GM19455 (cell line): ENCODE results near the gene PMPCA.
"Not testable (repeated sequence)": the region's sequence is repeated elsewhere in the genome, so short reads cannot be mapped to it uniquely, and the experiment has no call there.

Experiments
- ATAC-seq: cut with Tn5 transposase; IDR thresholded peaks from one replicate; pipeline ENCODE4 v1.9.1; 2021; ENCODE audit not compliant: unreplicated experiment

The PMPCA gene

GRCh38 chr9:136392538-136393449, 17.7 kb upstream of the PMPCA start:
- ATAC-seq: no peak

DNA sequence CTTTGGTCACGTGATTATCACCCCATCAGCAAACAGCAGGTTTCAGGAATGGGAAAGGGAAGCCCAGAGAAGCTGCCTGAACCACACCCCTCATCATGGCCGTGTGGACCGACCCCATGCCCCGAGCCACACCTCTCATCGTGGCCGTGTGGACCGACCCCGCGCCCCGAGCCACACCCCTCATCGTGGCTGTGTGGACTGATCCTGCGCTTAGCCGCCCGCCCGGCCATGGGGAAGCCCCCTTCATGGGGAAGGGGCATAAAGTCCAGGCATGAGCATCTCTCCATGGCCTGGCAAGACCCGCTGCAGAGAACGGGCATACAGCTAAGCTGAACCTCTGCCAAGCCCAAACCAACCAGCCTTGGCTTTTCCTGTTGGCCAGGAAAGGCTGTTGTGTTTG, 16.9 kb upstream of the PMPCA start:
- no peak for ATAC-seq

DNA sequence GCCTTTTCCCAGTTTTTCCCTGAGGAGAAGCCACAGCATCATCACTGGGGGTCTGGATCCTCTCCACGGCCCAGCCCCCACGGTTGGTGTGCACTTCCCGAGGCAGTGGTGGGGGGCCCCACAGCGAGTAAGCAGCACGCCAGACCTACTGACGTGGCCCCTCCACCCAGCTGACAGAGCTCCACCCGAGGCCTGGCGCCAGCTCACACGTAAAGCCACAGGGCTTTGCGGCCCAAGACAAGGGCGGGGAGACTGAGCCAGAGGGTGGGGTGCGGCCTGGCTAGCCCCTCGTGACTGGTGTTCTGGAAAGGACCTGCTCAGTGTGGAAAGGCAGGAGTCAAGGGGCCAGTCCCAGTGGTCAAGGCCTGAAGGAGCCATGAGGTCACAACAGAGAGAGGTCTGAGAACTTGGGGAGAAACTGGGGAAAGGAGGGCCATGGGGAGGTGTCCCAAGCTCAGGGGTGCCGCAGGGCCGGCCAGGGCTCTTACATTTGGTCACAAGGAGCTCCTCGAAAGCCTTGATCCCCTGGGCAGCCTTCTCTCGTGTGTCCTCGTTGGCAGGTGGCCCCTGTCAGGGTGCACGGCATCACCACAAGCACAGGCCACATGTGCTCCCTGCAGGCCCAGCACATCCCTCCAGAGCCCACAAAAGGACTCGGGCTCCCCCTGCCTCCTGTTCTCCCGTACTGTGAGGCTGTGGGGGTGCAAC, 16.0 kb upstream of the PMPCA start:
- ATAC-seq: no peak

DNA sequence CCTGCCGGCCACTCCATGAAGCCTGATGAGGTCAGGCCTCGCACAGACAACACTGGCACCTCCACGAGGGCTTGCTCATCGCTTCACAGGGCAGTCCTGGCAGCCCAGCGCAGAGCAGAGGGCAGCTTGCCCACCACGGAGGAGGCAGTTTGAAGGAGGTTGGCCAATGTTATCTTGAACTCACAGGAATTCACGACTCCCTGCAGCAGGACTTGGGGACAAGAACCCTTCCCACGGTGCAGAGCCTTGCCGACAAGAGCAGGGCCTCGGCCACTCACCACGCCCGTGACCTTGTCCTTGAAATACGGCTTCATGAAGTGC, 15.5 kb upstream of the PMPCA start:
- ATAC-seq: no peak

DNA sequence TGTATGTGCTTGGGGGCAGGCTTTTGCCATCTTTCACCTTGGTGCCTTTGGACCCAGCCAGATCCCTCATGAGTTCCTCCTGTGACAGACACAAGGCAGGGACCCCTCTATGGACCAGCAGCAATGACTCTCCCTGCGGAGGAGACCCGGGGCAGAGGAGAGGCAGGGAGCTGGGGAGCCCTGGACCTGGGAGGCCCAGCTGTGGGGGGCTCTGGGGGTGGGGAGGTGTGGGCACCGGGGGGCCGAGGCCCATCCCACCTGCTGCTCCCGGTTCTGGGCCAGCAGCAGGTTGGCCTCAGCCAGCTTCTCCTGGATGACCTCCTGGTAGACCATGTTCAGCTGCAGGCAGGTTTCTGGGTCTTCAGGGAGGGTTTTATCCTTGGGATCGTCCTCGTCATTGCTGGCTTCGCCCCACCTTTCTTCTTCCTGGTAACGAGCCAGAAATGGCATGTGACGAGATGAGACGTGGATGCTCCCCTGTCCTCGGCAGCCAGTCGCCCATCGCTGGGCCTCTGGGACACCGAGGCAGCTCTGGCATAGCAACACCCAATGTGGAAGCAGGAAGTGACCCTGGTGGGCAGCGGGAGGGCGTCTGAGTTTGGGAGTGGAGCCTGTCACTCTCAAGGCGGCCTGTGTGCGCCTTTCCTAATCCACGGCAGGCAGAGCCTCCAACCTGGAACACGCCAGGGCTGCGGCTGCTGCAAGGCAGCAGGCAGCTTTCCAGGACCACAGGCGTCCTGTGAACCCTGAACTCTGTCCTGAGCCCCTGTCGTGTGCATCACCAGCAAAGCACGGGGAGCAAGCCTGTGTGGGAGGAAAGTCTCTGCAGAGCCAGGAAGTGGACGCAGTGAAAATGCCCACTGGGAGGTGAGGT, 14.9 kb upstream of the PMPCA start:
- ATAC-seq: no peak

- no peak for ATAC-seq
Measured at GRCh38 chr9:136396219-136396515, 14.3 kb upstream of the PMPCA start.

DNA sequence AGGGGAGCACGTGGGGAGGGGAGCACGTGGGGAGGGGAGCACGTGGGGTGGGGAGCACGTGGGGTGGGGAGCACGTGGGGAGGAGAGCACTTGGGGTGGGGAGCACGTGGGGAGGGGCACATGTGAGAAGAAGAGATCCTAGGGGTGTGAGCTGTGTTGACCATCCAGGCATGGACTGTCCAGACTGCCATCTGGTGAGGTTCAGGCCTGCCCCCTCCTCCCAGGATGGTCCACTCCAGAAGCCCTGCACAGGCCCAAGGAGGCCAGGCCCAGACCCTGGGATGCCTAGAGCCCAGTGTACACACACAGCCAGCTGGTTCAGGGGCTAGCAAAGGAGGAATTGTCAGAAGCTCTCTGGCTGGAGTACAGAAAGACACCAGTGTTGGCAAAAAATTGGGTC, 12.8 kb upstream of the PMPCA start:
- ATAC-seq: no peak

DNA sequence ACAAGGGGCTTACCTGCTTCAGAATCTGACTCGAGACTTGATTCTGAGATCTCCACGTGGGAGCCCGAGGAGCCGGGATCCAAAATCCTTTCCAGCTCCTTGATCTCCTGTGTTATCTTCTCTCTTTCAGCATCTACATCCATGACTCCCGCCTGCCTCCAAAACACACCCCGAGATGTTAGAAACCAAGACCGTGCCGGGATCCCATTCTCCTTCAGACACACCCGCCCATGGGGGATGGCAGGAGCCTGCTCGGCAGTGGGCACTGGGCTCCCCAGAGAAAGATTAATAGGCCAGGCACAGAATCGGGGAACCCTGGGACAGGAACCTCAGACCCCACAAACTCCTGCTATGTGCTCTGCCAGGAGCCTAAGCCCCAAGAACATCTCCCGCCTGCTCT, 12.2 kb upstream of the PMPCA start:
- ATAC-seq: no peak

- ATAC-seq: no peak
Measured at GRCh38 chr9:136399176-136400037, 11.1 kb upstream of the PMPCA start.

GRCh38 chr9:136400038-136400834, 10.2 kb upstream of the PMPCA start, which contains the start of gene SNAPC4:
TSS of gene SNAPC4 (minus strand) at chr9:136400170. CDS start at chr9:136398428, 1,742 bp downstream.
- ATAC-seq: peak; percentile 61

- ATAC-seq: no peak
Measured at GRCh38 chr9:136401173-136401922, 9.1 kb upstream of the PMPCA start.

DNA sequence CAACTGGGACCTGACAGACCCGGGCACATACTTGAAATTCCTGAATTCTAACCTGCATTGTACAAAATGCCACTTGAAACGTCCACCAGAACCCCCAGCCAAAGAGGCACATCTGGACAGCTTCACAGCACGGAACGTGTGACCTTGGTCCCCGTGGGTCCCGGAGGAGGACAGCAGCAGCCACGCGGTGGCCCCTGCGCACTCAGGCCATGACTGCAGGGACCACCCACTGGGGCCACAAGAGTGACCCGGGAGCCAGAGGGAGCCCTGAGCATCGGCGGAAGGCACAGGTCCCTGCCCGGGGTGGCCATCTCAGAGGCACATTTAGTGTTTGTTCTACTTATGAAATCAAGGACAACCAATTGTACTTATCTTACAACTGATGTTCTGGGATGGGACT, 8.4 kb upstream of the PMPCA start:
- no peak for ATAC-seq

DNA sequence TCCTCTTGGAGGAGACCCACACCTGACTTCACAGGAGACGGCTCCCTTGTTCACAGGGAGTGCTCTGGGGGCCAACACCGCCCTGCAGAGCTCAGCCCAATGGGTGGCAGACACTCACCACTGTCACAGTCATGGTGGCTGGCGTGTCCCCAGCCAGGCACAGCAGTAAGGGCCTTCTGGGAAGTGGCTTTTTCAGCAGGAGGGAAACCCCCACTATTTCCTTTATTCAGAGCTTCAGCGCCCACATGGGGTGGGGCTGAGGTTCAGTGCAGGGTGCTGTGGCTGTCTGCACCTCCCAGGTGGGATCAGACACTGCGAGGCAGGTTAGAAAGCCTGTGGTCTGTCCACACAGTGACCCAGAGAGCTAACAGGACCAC, 6.9 kb upstream of the PMPCA start:
- no peak for ATAC-seq

- ATAC-seq: no peak
Measured at GRCh38 chr9:136403915-136404800, 6.3 kb upstream of the PMPCA start.

DNA sequence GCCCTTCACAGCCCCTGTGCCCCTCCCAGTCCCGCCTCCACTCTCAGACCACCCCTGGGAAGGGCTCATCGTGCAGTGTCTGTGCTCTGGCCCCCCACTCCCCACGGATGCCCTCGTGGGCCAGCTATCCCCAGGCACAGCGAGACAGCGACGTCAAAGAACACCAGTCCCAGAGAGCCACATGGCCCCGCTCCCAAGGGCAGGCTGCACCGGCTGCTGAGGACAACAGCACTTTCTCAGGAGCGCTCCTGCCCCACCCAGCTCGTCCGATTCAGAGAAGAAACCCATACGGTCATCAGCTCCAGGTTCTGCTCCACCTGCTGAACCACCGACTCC, 5.7 kb upstream of the PMPCA start:
- ATAC-seq: no peak

DNA sequence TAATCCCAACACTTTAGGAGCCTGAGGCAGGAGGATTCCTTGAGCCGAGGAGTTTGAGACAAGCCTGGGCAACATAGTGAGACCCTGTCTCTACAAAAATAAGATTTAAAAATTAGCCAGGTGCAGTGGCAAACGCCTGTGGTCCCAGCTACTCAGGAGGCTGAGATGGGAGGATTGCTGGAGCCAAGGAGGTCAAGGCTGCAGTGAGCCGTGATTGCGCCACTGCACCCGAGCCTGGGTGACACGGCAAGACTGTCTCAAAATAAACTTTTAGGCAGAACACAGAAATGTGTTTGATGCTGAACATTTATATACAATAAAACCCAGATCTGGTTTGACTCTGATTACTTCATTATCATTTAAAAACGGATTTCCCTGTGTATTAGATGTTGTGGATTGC, 5.0 kb upstream of the PMPCA start:
- ATAC-seq: no peak

DNA sequence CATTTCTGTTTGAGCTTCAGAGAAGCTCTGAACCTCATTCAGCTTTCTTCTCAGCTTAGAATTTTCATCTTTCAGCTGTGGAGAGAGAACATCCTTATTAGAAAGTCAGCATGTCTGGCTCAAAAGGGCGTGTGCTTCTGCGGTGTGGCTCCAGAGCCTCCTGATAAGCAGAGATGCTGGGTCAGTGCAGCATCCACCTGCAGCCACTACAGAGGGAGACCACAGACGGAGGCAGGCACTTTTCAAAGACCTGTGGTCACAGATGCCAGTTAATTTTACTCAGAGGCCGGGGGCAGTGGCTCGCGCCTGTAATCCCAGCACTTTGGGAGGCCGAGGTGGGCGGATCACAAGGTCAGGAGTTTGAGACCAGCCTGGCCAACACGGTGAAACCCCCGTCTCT, 4.6 kb upstream of the PMPCA start:
- ATAC-seq: not testable (repeated sequence)

- not testable (repeated sequence) for ATAC-seq
Measured at GRCh38 chr9:136407061-136407460, 3.4 kb upstream of the PMPCA start.
